Left renal pelvis (tissue), 4 donors: Measurements from ENCODE around the gene RAB11FIP3. TPM values are rescaled to one million over a fixed set of nuclear protein-coding genes. Genes with fewer than 3 reads are reported as not detected.

ENCODE experiments used
- DNase-seq, 4 donors: peaks; one replicate each; pipeline ENCODE4 v3.0.0-alpha.2; 2013; ENCODE audit warnings: low read depth in 4 of 4, low spot score in 3 of 4
- polyA plus RNA-seq, 4 donors: library from polyadenylated mRNA; unstranded; fragments of 120-200 nt; gene quantifications; one replicate each; pipeline ENCODE4 v1.2.1, GENCODE V29; 2013; ENCODE audit not compliant: insufficient read length in 4 of 4

The RAB11FIP3 gene
- polyA plus RNA-seq, 4 donors: 44.2 to 144 (median 76.4) TPM

DNA sequence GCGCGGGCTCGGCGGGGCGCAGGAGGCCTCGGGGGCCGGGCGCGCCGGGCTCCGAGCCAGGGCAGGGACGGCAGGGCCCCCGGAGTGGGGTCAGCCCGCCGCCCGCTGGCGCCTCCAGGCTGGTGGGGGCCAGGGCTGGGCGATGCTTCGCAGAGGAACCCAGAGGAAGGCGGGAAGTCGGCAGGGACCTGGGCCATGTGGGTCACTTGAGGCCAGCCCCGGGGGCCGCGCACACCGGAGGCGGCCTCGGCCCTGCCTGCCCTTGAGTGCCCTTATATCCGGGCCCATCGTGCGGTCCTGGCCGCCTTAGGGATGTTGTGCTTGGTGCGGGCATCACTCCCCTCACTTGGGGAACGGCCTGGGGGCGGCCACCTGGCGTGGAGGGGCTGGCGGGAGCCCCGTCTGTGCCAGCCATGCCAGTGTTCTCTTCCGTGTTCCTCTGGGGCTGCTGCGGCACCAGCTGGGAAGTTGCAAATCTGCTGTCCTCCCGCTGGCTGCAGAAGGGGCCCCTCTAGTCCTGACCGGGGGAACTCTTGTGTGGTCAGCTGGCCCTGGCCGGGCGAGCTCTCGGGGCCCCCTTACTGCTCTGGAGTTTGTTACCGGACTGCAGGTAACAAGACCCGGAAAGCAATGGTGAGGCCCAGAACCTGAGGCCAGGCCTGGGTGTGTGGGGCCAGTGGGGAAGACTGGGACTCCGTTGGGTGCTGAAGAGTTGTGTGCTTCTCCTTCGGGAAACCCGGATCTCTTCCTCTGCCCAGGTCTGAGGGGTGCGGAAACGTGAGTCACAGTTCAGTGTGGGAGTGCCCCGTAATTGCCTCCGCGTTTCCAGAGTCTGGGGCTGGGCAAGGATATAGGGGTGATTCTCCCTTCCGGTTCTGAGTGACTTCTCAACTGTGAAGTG is 102.9 kb downstream of the RAB11FIP3 start:
- DNase-seq: no peak

DNA sequence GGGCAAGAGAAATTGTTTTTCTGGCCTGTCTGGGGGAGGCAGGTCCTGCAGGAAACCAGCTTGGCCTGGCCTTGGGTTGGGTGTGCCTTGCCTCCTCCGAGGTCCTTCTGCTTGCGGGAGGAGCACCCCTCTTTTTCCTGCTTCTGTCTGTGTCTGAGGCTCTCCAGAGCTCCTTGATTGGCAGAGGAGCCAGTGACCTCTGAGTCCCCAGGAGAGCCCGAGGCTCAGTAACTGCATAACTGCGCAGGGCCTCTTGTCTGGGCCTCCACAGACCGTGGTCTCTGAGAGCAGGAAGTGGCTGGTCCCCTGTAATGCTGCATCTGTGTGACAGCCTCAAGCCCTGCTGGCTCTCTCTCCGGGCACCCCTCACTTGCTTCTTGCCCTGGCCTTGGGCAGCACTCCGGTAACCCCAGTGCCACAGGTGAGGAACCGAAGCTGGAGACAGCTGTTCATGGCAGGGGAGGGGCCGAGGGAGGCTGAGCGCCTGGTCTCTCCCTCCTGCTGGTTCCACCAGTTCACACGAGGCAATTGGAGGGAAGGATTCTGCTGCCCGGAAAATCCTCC is 103.6 kb downstream of the RAB11FIP3 start:
- no peak for DNase-seq

DNA sequence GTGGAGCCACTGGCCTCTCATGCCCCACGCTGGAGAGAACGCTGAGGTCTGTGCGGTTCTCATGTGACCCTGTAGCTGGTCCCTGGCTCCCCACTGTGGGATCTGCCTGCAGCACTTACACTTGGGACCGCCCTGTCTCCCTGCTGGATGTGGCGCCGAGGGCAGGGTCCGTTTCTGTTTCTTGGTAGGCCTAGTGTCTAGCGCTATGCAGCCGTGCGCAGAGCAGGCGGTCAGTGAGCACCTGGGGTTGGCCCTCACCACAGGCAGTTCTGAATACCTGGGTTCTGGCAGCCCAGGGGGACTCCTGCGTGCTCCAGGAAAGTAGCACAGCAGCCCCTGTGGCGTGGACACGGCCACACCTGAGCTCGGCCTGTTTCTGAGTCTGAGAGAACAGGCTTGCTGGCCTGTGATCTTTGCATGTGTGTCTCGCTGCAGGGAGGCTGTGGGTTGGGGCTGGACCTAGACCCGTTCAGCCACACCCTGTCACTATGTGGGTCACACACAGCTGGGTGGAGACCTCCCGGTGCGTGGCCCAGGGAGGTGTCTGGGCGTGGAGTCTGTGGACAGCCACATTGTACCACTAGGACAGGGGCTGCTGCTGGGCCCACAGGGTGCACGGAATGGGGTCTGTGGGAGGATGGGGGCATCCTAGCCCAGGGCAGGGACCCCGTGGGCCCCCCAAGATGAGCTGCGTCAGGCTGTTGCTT is 104.8 kb downstream of the RAB11FIP3 start:
- no peak for DNase-seq

DNA sequence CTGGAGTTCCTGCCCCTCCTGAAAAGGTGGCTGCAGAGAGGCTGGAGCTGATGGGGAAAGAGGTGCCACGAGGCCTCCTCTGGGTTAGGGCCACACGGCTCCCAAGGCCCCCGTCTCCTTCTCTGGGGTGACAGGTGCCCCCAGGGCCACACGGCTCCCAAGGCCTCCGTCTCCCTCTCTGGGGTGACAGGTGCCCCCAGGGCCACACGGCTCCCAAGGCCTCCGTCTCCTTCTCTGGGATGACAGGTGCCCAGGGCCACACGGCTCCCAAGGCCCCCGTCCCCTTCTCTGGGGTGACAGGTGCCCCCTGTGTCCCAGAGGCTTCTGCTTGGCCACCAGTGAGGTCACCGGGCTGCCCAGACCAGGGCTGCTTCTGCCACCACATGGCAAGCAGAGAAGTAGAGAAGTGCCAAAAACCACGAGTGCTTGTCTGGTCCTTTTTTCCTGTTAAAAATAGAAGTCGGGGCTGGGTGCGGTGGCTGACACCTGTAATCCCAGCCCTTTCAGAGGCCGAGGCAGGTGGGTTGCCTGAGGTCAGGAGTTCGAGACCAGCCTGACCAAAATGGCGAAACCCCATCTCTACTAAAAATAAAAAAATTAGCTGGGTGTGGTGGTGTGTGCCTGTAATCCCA is 106.2 kb downstream of the RAB11FIP3 start:
- DNase-seq: no peak

DNA sequence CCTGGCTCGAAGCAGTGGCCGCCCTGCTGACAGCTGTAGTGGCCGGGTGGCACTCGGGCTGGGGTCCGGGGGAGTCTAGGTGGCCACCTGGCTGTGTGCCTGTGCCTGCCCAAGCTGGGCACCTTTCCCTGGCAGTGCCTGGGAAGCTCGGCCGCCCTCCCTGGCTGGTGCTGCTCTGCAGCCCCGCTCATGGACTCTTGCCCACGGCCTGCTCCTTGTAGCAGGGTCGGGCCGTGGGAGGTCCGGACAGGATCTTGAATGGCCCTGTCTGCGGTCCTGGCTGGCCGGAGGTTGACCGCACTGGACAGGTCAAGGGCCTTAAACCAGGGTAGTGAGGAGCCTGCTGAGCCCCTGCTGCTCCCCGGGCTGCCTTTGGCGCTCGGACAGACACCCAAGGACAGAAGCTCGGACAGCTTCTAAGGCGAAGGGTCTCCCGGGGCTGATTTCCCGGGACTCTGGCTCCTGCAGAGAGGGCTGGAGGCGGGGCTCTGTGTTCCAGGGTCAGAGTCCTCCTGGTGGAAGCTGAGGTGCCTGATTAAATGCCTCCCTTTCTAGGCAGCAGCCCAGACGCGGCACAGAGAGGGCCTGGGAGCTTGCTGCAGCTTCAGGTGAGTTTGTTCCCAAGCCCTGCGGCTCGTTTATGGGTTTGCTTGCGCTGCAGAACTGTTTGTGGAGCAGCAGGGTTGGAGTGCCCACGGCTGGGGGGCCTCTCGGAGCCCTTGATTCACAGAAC is 108.1 kb downstream of the RAB11FIP3 start:
- DNase-seq: no peak

DNA sequence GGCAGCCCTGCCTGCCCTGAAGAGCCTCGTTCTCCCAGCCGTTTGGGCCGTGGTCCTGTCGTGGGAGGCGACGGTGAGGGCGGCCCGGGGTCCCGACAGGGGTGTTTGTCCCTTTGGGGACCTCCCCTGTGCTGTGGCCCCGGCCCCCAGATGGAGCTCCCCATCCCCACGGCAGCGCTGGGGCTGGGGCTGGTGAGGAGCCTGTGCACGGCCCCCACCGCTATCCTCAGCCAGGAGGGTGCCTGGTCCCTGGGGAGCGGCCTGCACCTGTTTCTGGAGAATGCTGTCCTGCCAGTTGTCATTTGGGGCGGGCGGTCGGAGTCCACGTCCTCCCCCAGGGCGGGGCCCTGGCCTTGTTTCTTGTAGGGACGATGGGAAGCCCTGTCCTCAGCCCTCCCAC is 108.7 kb downstream of the RAB11FIP3 start:
- no peak for DNase-seq

DNA sequence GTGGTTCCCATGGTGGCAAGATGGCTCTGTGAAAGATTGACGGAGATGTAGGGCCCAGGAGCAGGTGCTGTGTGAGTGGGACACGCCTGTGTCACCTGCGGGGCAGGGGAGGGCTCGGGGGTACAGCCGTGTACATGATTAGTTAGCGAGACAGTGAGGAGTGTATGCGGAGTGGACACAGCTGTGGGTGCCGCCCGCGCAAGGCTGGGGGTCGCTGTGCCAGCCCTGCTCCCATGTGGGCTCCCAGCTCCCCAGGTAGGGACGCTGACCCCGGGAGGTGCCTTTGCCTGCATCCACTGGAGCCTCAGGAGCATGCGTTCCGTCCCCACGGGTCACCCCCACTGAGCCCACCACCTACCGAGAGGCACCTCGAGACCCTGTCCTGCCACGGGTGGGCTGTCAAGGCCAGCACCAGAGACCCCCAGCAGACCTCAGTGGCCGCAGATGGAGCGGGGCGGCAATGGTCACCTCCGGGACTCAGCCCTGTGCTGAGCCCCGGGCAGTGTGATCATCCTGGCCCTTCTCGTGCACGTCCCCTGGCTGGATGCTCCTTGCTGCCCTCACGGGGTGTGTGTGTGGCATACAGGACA is 109.5 kb downstream of the RAB11FIP3 start:
- no peak for DNase-seq

DNA sequence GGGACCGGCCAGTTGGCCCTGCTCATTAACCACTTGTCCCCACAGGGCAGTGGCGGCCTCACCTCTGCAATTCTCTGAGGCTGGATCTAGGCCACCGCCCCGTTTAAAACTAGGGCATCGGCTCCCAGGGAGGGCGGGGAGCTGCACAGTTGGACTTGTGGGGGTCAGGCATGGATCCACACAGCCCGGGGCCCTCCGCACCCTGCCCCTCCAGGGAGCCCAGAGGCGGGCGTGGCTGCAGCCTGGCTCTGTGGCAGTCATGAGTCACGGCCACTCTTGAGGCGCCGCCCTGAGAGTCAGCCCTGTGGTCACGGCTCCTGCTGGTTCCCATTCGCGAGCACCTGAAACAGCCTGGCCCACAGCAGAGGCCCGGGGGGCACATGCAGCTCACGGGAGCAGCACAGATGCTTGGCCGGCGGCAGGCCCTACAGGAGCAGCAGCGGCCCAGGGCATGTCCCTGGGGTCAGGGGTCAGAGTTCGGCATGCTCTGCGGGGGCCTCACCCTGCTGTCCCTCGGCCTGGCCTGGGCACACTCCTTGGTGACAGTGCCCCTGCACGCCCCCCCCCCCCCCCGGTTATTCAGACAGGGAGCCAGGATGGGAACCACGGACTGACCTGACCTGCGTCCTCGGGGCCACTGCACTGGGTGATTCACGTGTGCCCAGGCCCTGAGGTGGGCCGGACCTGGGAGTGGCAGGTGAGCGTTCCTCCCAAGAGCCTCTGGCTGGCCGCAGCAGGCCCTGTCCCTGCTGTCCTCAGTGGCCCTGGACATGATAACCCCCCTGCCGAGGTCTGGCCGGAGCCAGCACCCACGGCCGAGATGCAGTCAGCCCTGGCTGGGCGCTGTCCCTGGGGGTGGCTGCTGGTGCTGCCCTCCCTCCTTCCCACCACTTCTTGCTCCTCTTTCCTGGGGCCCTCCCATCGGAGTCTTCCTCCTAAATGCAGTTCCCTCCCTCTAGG is 110.3 kb downstream of the RAB11FIP3 start:
- no peak for DNase-seq

DNA sequence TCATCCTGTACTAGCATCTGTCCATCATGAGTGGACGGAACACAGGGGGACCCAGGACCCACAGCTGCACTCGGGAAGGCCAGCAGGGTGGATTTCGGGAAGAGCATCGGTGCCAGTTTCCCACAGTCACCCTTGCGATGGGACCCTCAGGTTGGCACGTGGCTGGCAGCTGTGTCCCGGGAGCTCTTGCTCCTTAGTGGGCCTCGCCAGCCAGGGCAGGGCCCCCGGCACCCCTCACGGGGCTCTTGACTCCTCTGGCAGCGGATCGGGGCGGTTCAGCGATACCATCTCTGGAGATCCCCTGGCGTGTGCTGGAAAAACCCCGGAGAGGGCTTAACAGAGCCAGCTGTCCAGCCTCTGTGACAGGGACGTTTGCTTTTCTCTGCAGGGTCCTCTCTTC is 111.3 kb downstream of the RAB11FIP3 start:
- no peak for DNase-seq

DNA sequence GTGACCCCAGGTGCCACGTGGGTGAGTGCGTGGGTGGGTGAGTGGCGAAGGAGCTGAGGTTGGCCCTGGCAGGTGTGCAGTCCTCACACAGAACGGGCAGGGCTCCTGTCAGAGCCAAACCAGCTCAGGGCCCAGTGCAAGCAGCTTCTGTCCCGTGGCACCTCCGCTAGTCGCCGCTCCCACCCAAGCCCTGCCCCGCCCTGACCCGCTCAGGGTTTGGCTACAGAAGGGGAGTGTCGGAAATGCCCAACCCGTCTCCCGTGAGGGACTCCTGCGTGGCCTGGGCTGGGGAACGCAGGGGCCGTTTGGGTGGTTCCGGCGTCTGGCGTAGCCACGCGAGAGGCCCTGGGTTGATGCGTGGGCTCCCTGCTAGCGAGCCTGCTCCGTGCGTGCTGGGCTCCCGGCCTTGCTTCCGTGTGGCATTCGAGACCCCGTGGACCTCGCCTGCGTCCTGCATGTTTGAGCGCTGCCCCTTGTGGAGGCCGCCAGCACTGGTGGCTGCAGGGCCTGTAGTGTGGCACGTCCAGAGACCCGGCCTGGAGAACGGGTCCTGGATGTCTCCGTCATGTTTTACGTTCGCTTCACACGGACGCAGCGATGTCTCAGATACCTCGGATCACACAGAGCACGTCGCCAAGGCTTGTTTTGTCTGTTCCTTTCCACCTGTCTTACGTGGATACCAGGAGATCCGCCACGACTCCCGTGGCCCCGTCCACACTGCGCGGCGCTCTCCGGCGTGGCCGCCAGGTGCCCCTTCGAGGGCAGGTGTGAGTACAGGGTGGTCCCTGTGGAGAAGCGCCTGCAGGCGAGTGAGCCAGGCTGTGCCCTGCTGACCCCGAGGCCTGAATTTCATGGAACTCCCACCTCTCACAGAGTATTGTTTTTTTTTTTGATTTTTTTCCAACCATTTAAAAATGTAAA is 112.2 kb downstream of the RAB11FIP3 start:
- DNase-seq: no peak

DNA sequence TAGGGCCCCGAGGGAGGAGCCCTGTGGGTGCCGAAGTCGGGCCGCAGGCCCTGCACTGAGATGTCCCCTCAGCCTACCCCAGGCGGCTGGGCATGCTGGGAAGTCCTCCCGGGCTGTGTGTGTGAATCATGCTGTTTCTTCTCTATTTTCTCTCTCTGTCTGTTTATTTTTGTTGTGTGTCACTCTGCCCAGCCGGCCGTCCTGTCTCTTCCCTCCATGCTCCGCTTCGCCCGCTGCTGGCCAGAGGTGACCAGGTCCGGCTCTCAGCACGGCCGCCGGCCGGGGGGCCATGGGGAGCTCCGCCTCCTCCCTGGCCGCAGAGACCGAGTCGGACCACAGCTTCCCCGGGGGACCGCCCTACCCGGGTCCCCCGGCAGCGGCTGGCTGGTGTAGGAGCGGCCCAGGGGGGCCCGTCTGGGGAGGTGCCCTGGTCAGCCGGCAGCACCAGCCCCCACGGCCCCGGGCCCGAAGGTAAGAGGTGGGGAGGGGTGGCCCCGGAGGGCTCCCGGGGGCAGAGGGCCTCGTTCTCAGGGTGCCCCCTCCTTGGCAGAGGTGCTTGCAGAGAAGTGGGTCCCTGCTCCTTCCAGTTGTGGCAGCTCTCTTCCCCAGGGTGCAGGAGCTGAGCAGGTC is 114.6 kb downstream of the RAB11FIP3 start:
- no peak for DNase-seq

DNA sequence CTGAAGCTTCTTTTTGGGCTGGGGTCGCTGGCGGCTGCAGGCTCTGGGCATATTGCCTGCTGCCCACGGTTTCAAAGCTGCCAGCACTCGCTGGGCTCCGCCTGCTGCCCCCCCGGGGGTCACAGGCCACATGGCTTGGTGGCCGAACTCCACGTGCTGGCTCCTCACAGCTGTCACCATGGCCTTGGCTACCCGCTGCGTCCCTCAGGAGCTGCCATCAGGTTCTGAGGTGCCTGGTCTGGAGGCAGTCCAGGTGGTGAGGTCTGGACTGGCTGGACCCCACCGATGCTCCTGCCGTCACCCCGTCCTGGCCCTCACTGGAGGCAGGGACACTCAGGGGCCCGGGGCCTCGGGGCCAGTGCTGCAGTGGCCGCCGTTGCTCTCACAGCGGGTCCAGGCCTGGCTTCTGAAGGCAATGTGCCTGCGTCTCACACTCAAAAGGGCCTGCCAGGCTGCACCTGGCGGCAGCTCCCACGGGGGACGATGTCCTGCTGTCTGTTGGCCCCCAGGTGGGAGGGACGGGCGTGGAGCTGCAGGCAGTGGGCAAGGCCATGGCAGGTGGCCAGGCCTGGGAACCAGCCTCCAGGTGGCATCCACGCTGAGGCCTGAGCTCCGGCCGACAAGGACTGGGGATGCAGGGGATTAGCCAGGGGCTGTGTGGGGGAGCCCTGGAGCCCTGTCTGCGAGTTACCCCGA is 115.3 kb downstream of the RAB11FIP3 start:
- DNase-seq: no peak

DNA sequence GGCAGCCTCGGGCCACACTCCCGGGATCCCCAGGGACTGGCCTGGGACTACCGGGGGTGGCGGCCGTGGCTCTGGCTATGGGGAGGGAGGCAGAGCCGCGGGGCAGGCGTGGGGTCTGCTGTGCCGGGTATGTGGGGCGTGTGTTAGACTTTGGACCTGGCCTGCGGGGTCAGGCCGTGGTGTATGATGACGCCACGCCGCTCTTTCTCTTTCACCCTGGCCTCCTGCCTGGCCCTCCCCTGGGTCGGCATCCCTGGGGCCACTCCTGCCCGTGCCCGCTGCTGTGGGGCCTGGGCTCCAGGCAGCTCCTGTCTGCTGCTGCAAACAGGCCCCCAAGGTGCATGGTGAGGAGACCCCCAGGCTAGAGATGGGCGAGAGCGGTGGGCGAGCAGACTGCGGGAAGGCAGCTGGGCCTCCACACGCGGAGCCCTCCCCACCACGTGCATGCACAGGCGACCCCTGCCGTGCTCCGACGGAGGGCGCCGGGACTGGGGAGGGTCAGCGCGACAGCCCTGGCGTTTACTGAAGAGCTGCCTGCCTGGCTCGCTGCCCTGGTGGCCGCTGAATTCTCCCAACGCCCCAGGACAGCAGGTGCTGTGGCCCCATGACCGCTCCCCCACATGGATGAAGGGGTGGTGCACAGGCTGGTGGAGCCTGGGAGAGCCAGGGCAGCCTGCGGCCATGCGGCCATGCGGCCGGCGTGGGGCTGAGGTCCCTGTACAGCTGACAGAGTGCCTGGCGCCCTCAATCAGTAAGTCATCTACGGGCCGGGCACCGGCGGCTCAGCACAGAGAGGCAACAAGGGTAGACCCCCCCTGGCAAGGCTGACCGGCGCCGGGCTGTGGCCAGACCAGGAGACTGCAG is 118.1 kb downstream of the RAB11FIP3 start:
- no peak for DNase-seq

DNA sequence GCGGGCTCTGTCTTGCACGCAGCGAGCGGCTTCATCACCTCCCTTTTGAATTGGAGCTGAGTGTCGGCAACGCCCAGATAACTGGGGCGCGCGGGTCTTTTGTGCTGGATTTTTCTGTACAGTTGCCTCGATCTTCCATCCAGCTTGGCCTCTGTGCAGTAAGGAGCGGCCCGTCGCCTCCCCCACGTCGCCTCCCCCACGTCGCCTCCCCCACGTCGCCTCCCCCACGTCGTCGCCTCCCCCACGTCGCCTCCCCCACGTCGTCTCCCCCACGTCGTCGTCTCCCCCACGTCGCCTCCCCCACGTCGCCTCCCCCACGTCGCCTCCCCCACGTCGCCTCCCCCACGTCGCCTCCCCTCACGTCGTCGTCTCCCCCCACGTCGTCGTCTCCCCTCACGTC is 119.1 kb downstream of the RAB11FIP3 start:
- no peak for DNase-seq

DNA sequence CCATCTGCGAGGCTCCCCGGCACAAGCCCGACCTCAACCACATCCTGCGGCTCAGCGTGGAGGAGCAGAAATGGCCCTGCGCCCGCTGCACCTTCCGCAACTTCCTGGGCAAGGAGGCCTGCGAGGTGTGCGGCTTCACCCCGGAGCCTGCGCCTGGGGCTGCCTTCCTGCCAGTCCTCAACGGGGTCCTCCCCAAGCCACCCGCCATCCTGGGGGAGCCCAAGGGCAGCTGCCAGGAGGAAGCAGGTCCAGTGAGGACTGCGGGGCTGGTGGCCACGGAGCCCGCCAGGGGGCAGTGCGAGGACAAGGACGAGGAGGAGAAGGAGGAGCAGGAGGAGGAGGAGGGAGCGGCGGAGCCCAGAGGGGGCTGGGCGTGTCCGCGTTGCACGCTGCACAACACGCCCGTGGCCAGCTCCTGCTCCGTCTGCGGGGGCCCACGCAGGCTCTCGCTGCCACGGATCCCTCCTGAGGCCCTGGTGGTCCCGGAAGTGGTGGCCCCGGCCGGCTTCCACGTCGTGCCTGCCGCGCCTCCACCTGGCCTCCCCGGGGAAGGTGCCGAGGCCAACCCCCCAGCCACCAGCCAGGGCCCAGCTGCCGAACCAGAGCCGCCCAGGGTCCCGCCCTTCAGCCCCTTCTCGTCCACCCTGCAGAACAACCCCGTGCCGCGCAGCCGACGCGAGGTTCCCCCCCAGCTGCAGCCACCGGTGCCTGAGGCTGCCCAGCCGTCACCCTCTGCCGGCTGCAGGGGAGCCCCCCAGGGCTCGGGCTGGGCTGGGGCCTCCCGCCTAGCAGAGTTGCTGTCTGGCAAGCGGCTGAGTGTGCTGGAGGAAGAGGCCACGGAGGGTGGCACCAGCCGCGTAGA is 121.7 kb downstream of the RAB11FIP3 start:
- no peak for DNase-seq
